HFF-Myc (cell line): Measurements from ENCODE around the gene CTSD.
A peak's percentile ranks its signal among the peaks of the same experiment; 100 is the strongest.

ENCODE experiments used
- DNase-seq: peaks from one replicate; pipeline ENCODE4 v3.0.0-alpha.2; 2011; ENCODE audit warnings: low read depth; ENCODE audit errors: extremely low read depth
- H3K4me3 ChIP-seq: replicated peaks from 2 replicates; pipeline ENCODE4 v1.5.1; 2011; ENCODE audit warnings: low read depth, mild to moderate bottlenecking, control low read depth, low read length
- CTCF ChIP-seq: IDR thresholded peaks from 2 replicates; pipeline ENCODE4 v1.5.1; 2012; ENCODE audit warnings: mild to moderate bottlenecking, low read depth, low read length, control low read depth; ENCODE audit errors: missing control alignments

The CTSD gene

GRCh38 chr11:1786466-1786865 is 22.7 kb upstream of the CTSD start:
- H3K4me3 ChIP-seq = no peak overlapping the region
- no peak for TF ChIP-seq CTCF
- no peak for DNase-seq

- DNase-seq = peak; percentile 52
- no peak overlapping the region for H3K4me3 ChIP-seq
- TF ChIP-seq CTCF = peak; percentile 12
These were observed 22.2 kb upstream of the CTSD start for GRCh38 chr11:1785749-1786413.

- DNase-seq = no peak
- H3K4me3 ChIP-seq = no peak overlapping the region
- TF ChIP-seq CTCF = no peak
These were observed 21.3 kb upstream of the CTSD start for GRCh38 chr11:1784761-1785650.

- no peak for DNase-seq
- H3K4me3 ChIP-seq = no peak overlapping the region
- TF ChIP-seq CTCF = no peak
These were observed 20.2 kb upstream of the CTSD start for GRCh38 chr11:1783725-1784529.

- H3K4me3 ChIP-seq = no peak overlapping the region
- TF ChIP-seq CTCF = no peak
- DNase-seq = peak; percentile 44
These were observed 19.4 kb upstream of the CTSD start for GRCh38 chr11:1782831-1783724.
